Endothelial cell of umbilical vein (primary cell): ENCODE results near the gene CDK2.

Experiments used
- CTCF ChIP-seq, 2 donors: IDR thresholded peaks; 1 replicate in 1 of 2; 2 replicates in 1 of 2; pipeline ENCODE4 v1.5.1; 2011; ENCODE audit warnings: low read length in 2 of 2, mild to moderate bottlenecking in 2 of 2, moderate library complexity in 2 of 2, control low read depth in 1 of 2, inconsistent platforms in 1 of 2, low read depth in 1 of 2; ENCODE audit not compliant: insufficient read depth in 1 of 2; ENCODE audit errors: extremely low read depth in 1 of 2
- EZH2 ChIP-seq: IDR thresholded peaks from 2 replicates; pipeline ENCODE4 v1.6.1; 2012; ENCODE audit warnings: borderline replicate concordance, low read depth, mild to moderate bottlenecking, moderate library complexity, low read length, inconsistent platforms; ENCODE audit not compliant: severe bottlenecking
- GATA2 ChIP-seq: IDR thresholded peaks from 2 replicates; pipeline ENCODE4 v1.7.0; 2011; ENCODE audit warnings: low read depth, mild to moderate bottlenecking, moderate library complexity, mixed read lengths, low read length; ENCODE audit not compliant: insufficient read length, insufficient read depth
- JUN ChIP-seq: IDR thresholded peaks from 2 replicates; pipeline ENCODE4 v1.6.1; 2011; ENCODE audit warnings: borderline replicate concordance, low read depth; ENCODE audit not compliant: insufficient read length, insufficient read depth
- MAX ChIP-seq: IDR thresholded peaks from 2 replicates; pipeline ENCODE4 v1.6.1; 2011; ENCODE audit not compliant: insufficient read depth, insufficient read length
- POLR2A ChIP-seq: IDR thresholded peaks from 2 replicates; pipeline ENCODE4 v1.6.1; 2012; ENCODE audit warnings: low read depth, mild to moderate bottlenecking, control low read depth, low read length
- POLR2AphosphoS5 ChIP-seq: IDR thresholded peaks from 2 replicates; pipeline ENCODE4 v1.6.1; 2012; ENCODE audit warnings: low read depth, mild to moderate bottlenecking, control low read depth, low read length, moderate library complexity; ENCODE audit not compliant: insufficient read depth

- TF ChIP-seq POLR2A, result no peak
- TF ChIP-seq CTCF (IDR thresholded peaks at IDR 0.05; ENCODE audit: extremely low read depth in 1 of 2, insufficient read depth in 1 of 2, low read depth in 1 of 2, low read length in 2 of 2), result no peak
- TF ChIP-seq EZH2, result no peak
- TF ChIP-seq POLR2AphosphoS5, result no peak
- no peak for TF ChIP-seq MAX
- no peak for TF ChIP-seq GATA2
- no peak for TF ChIP-seq JUN
Observed at GRCh38 chr12:55983232-55983842, 16.7 kb downstream of the CDK2 start.
